ENCODE results near the gene FADS6.

FADS6 gene

GRCh38 chr17:74892974-74893911 is at the start of gene FADS6:
FADS6 (minus strand) TSS chr17:74893633; CDS start chr17:74893595, 38 bp downstream.
- Mint-ChIP-seq H3K4me1 (peaks cover 29% of the 10 kb centered on the region), H3K27me3 (ENCODE audit: low read depth, poor library complexity) (peaks cover 99% of the 10 kb centered on the region), H3K36me3 (ENCODE audit: low read depth) (no peaks in the 10 kb centered on the region), H3K4me3 (peak within 1 kb of the TSS; percentile 78), H3K27ac (no peak within 1 kb of the TSS), H3K9me3 (no peaks in the 10 kb centered on the region)
- no peak for TF ChIP-seq CTCF (IDR thresholded peaks at IDR 0.05)
- DNase-seq = peak; percentile 60

- H3K27ac Mint-ChIP-seq = no peak overlapping the region
- peaks cover 98% of the 10 kb centered on the region for H3K27me3 Mint-ChIP-seq (ENCODE audit: low read depth, poor library complexity)
- H3K4me3 Mint-ChIP-seq = no peak overlapping the region
Measured at GRCh38 chr17:74941128-74941725, 47.8 kb upstream of the FADS6 start.

GRCh38 chr17:74939534-74939933 is 46.1 kb upstream of the FADS6 start:
- DNase-seq = no peak
- no peak overlapping the region for H3K27ac Mint-ChIP-seq
- H3K36me3 Mint-ChIP-seq (ENCODE audit: low read depth) = no peaks in the 10 kb centered on the region
- TF ChIP-seq CTCF (IDR thresholded peaks at IDR 0.05) = no peak
- no peaks in the 10 kb centered on the region for H3K9me3 Mint-ChIP-seq
- no peak overlapping the region for H3K4me3 Mint-ChIP-seq
- H3K4me1 Mint-ChIP-seq = no peaks in the 10 kb centered on the region
- peaks cover 99% of the 10 kb centered on the region for H3K27me3 Mint-ChIP-seq (ENCODE audit: low read depth, poor library complexity)

More at GRCh38 chr17:74941128-74941725, 47.8 kb upstream of the FADS6 start:
- Mint-ChIP-seq H3K9me3 (no peaks in the 10 kb centered on the region), H3K4me1 (peaks cover 6% of the 10 kb centered on the region), H3K36me3 (ENCODE audit: low read depth) (no peaks in the 10 kb centered on the region)
- no peak for DNase-seq
- no peak for TF ChIP-seq CTCF (IDR thresholded peaks at IDR 0.05)

GRCh38 chr17:74938194-74938950 is 44.9 kb upstream of the FADS6 start:
- H3K36me3 Mint-ChIP-seq (ENCODE audit: low read depth) = no peaks in the 10 kb centered on the region
- H3K27me3 Mint-ChIP-seq (ENCODE audit: low read depth, poor library complexity) = peaks cover 99% of the 10 kb centered on the region
- no peak for TF ChIP-seq CTCF (IDR thresholded peaks at IDR 0.05)
- H3K4me1 Mint-ChIP-seq = no peaks in the 10 kb centered on the region
- no peak for DNase-seq
- H3K4me3 Mint-ChIP-seq = no peak overlapping the region
- no peak overlapping the region for H3K27ac Mint-ChIP-seq
- H3K9me3 Mint-ChIP-seq = no peaks in the 10 kb centered on the region

- peak; percentile 65 for DNase-seq
- peaks cover 99% of the 10 kb centered on the region for H3K27me3 Mint-ChIP-seq (ENCODE audit: low read depth, poor library complexity)
- H3K36me3 Mint-ChIP-seq (ENCODE audit: low read depth) = no peaks in the 10 kb centered on the region
- H3K4me1 Mint-ChIP-seq = no peaks in the 10 kb centered on the region
- H3K27ac Mint-ChIP-seq = no peak overlapping the region
- no peaks in the 10 kb centered on the region for H3K9me3 Mint-ChIP-seq
- no peak for TF ChIP-seq CTCF (IDR thresholded peaks at IDR 0.05)
- H3K4me3 Mint-ChIP-seq = no peak overlapping the region
Measured at GRCh38 chr17:74937064-74938051, 43.9 kb upstream of the FADS6 start.

All from nephron progenitor cell (in vitro differentiated cells).